SK-N-SH (cell line): Measurements from ENCODE around the gene SSTR4. TPM values are rescaled to one million over a fixed set of nuclear protein-coding genes. Genes with fewer than 3 reads are reported as not detected.

ENCODE experiments used
- CTCF ChIA-PET: fragments of 300-600, 350-600 bp; formaldehyde crosslinking; extraction: SDS; loops from one replicate; lab custom pipeline; 2021; lab: Yijun Ruan, JAX
- POLR2A ChIA-PET: fragments of 350-600 bp; sonication (Branson Sonifier 250); formaldehyde crosslinking; extraction: SDS; loops from one replicate; lab custom pipeline; 2020; ENCODE audit warnings: antibody characterized with exemption, inconsistent platforms; lab: Yijun Ruan, JAX
- DNase-seq: peaks from one replicate; pipeline ENCODE4 v3.0.0; 2012
- H2AFZ ChIP-seq: fragments of 200-600 bp; sonication (generic); 2 replicates; pipeline ENCODE4 v1.8.1; 2016; ENCODE audit warnings: antibody characterized with exemption, mild to moderate bottlenecking, low read depth
- H3F3A ChIP-seq: fragments of 200-600 bp; sonication (generic); replicated peaks from 2 replicates; pipeline ENCODE3; 2016; ENCODE audit warnings: antibody characterized with exemption, mild to moderate bottlenecking; ENCODE audit not compliant: insufficient read depth
- H3K27ac ChIP-seq, 2 experiments: fragments of 200-500 bp in 1 of 2; fragments of 200-600 bp in 1 of 2; sonication (Bioruptor generic) in 1 of 2; sonication (generic), shearing (Covaris generic) in 1 of 2; 2 replicates each; pipeline versions ENCODE4 v1.5.1 to v1.6.1; 2014 to 2016; ENCODE audit warnings: low read depth in 2 of 2, inconsistent platforms in 1 of 2, low read length in 1 of 2, mild to moderate bottlenecking in 1 of 2, mixed read lengths in 1 of 2
- H3K27me3 ChIP-seq: fragments of 200-600 bp; sonication (generic), shearing (Covaris generic); 2 replicates; pipeline ENCODE4 v1.6.1; 2016; ENCODE audit warnings: mixed run types; ENCODE audit not compliant: insufficient read depth
- H3K36me3 ChIP-seq, 2 experiments: fragments of 200-500 bp in 1 of 2; fragments of 200-600 bp in 1 of 2; sonication (Bioruptor generic) in 1 of 2; sonication (generic) in 1 of 2; replicated peaks in 1 of 2; 2 replicates each; pipeline versions ENCODE3 to v1.5.1; 2014 to 2016; ENCODE audit warnings: low read length in 1 of 2, mild to moderate bottlenecking in 1 of 2; ENCODE audit not compliant: insufficient read depth in 2 of 2, control insufficient read depth in 1 of 2
- H3K4me1 ChIP-seq, 2 experiments: fragments of 200-500 bp in 1 of 2; fragments of 200-600 bp in 1 of 2; sonication (Bioruptor generic) in 1 of 2; sonication (generic), shearing (Covaris generic) in 1 of 2; 2 replicates each; pipeline versions ENCODE4 v1.5.1 to v1.6.1; 2014 to 2016; ENCODE audit warnings: low read depth in 1 of 2, low read length in 1 of 2, mixed run types in 1 of 2; ENCODE audit not compliant: insufficient read depth in 2 of 2, control insufficient read depth in 1 of 2
- H3K4me2 ChIP-seq: fragments of 200-600 bp; sonication (generic), shearing (Covaris generic); 2 replicates; pipeline ENCODE4 v1.6.1; 2017; ENCODE audit warnings: mixed run types
- H3K4me3 ChIP-seq, 2 experiments: fragments of 200-500 bp in 1 of 2; fragments of 200-600 bp in 1 of 2; sonication (Bioruptor generic) in 1 of 2; sonication (generic), shearing (Covaris generic) in 1 of 2; 2 replicates each; pipeline versions ENCODE4 v1.5.1 to v1.8.1; 2014 to 2016; ENCODE audit warnings: low read depth in 2 of 2, inconsistent platforms in 1 of 2, low read length in 1 of 2, mild to moderate bottlenecking in 1 of 2, mixed read lengths in 1 of 2, moderate library complexity in 1 of 2
- H3K79me2 ChIP-seq: fragments of 200-600 bp; sonication (generic); 2 replicates; pipeline ENCODE4 v1.8.1; 2017; ENCODE audit warnings: mild to moderate bottlenecking; ENCODE audit not compliant: insufficient read depth
- H3K9ac ChIP-seq: fragments of 200-600 bp; sonication (generic); 2 replicates; pipeline ENCODE4 v1.6.1; 2017; ENCODE audit warnings: mixed run types
- H3K9me2 ChIP-seq: fragments of 200-600 bp; sonication (generic); 2 replicates; pipeline ENCODE4 v1.6.1; 2017; ENCODE audit warnings: mixed run types
- H3K9me3 ChIP-seq: fragments of 200-600 bp; sonication (generic); 2 replicates; pipeline ENCODE4 v1.6.1; 2017; ENCODE audit warnings: mixed run types, mild to moderate bottlenecking, moderate library complexity
- H4K20me1 ChIP-seq: fragments of 200-600 bp; sonication (generic); 2 replicates; pipeline ENCODE4 v1.6.1; 2017; ENCODE audit warnings: mild to moderate bottlenecking, mixed run types; ENCODE audit not compliant: insufficient read depth
- ELF1 ChIP-seq: IDR thresholded peaks from 2 replicates; pipeline ENCODE4 v1.4.0; 2012
- FOSL2 ChIP-seq: IDR thresholded peaks from 2 replicates; pipeline ENCODE4 v1.4.0; 2012; ENCODE audit warnings: low read depth, mild to moderate bottlenecking, moderate library complexity, borderline replicate concordance
- GABPA ChIP-seq: IDR thresholded peaks from 2 replicates; pipeline ENCODE4 v1.4.0; 2012; ENCODE audit warnings: low read depth, mild to moderate bottlenecking
- GATA2 ChIP-seq: sonication (generic); formaldehyde crosslinking; IDR thresholded peaks from 2 replicates; pipeline ENCODE4 v1.5.0; 2020; ENCODE audit warnings: mild to moderate bottlenecking, missing genetic modification reagents
- MAX ChIP-seq: IDR thresholded peaks from 2 replicates; pipeline ENCODE4 v1.4.0; 2012; ENCODE audit warnings: low read depth
- MEF2A ChIP-seq: IDR thresholded peaks from 2 replicates; pipeline ENCODE4 v1.4.0; 2012; ENCODE audit warnings: low read depth, borderline replicate concordance
- MXI1 ChIP-seq: IDR thresholded peaks from 2 replicates; pipeline ENCODE4 v1.6.1; 2012; ENCODE audit warnings: mild to moderate bottlenecking, low read depth, low read length, improper control_type of control experiment
- NFIC ChIP-seq: IDR thresholded peaks from 2 replicates; pipeline ENCODE4 v1.4.0; 2012; ENCODE audit warnings: borderline replicate concordance
- PBX3 ChIP-seq: IDR thresholded peaks from 2 replicates; pipeline ENCODE4; 2012
- RCOR1 ChIP-seq: fragments of 150-350 bp; IDR thresholded peaks from 2 replicates; pipeline ENCODE4 v1.6.1; 2017; ENCODE audit warnings: antibody characterized with exemption, low read length
- RXRA ChIP-seq: IDR thresholded peaks from 2 replicates; pipeline ENCODE4 v1.4.0; 2012; ENCODE audit warnings: low read depth, mild to moderate bottlenecking, borderline replicate concordance
- SIN3A ChIP-seq: IDR thresholded peaks from 2 replicates; pipeline ENCODE4 v1.6.1; 2012; ENCODE audit warnings: low read depth, mild to moderate bottlenecking, low read length, moderate library complexity, borderline replicate concordance
- TAF1 ChIP-seq: IDR thresholded peaks from 2 replicates; pipeline ENCODE4 v1.6.1; 2012; ENCODE audit warnings: low read depth, mild to moderate bottlenecking, low read length, moderate library complexity, borderline replicate concordance
- USF1 ChIP-seq: IDR thresholded peaks from 2 replicates; pipeline ENCODE4 v1.4.0; 2012; ENCODE audit warnings: low read depth, borderline replicate concordance
- USF2 ChIP-seq: fragments of 150-350 bp; IDR thresholded peaks from 2 replicates; pipeline ENCODE4 v1.6.1; 2017; ENCODE audit warnings: antibody characterized with exemption, low read length, low read depth, borderline replicate concordance
- WGBS: methylation state at CpG from one replicate; pipeline ENCODE4 v1.1.6; 2017; ENCODE audit warnings: low lambda C conversion rate; 5-methylcytosine and 5-hydroxymethylcytosine counted together
- polyA plus RNA-seq, 3 experiments: library from polyadenylated mRNA; depleted of rRNA; stranded (reverse); fragments of >200 nt; gene quantifications; 2 replicates each; pipeline ENCODE4 v1.2.3, GENCODE V29; 2012
- TF ChIP-seq, protein P1 (sequence below): fragments of 200-600 bp; sonication (generic); IDR thresholded peaks from 2 replicates; pipeline ENCODE4 v1.6.1; 2017; ENCODE audit warnings: antibody characterized with exemption, mild to moderate bottlenecking, moderate library complexity
- TF ChIP-seq, protein P2 (sequence below): fragments of 150-350 bp; IDR thresholded peaks from 2 replicates; pipeline ENCODE4 v1.6.1; 2016; ENCODE audit warnings: mild to moderate bottlenecking, low read depth, low read length

SSTR4 gene
- polyA plus RNA-seq, 1 of the 3 experiments (the other 2 are of a cell fraction) = not detected

DNA sequence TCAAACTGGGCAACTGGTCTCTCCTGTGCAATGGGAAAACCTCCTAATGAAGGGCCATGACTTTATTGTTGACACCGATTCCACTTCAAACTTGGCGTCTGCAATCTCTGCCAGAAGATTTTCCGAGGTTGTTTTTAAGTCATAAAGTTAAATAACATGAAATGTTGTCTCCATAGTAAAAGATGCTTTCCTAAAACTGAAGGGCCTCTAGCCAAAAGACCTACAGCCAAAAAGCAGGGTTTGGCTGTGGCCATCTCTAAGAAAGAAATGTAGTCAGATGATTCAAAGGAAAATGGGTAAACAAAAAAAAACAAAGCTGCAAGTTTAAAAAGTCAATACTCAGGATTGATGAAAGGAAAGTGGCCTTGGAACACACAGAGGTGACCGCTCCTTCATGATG is 36.9 kb downstream of the SSTR4 start:
- Histone ChIP-seq H3K4me1 (no peaks in the 10 kb centered on the region), H3K4me3 (no peak overlapping the region), H3F3A (no peaks in the 10 kb centered on the region), H3K79me2 (no peaks in the 10 kb centered on the region), H3K9me3 (no peaks in the 10 kb centered on the region), H3K9me2 (no peaks in the 10 kb centered on the region), H2AFZ (no peak overlapping the region), H4K20me1 (no peaks in the 10 kb centered on the region), H3K4me2 (no peak overlapping the region), H3K27me3 (peaks cover 31% of the 10 kb centered on the region; the same call in 1 of the 2 replicates), H3K9ac (no peak overlapping the region), H3K36me3 (no peaks in the 10 kb centered on the region), H3K27ac (no peak overlapping the region)
- no peak for TF ChIP-seq RXRA
- no peak for TF ChIP-seq MXI1
- no peak for TF ChIP-seq GATA2 (CRISPR knock-in tag)
- TF ChIP-seq RCOR1 = no peak
- no peak for TF ChIP-seq SIN3A
- TF ChIP-seq MEF2A = no peak
- no peak for TF ChIP-seq ELF1
- TF ChIP-seq USF1 = no peak
- TF ChIP-seq FOSL2 = no peak
- TF ChIP-seq, protein P1, sequence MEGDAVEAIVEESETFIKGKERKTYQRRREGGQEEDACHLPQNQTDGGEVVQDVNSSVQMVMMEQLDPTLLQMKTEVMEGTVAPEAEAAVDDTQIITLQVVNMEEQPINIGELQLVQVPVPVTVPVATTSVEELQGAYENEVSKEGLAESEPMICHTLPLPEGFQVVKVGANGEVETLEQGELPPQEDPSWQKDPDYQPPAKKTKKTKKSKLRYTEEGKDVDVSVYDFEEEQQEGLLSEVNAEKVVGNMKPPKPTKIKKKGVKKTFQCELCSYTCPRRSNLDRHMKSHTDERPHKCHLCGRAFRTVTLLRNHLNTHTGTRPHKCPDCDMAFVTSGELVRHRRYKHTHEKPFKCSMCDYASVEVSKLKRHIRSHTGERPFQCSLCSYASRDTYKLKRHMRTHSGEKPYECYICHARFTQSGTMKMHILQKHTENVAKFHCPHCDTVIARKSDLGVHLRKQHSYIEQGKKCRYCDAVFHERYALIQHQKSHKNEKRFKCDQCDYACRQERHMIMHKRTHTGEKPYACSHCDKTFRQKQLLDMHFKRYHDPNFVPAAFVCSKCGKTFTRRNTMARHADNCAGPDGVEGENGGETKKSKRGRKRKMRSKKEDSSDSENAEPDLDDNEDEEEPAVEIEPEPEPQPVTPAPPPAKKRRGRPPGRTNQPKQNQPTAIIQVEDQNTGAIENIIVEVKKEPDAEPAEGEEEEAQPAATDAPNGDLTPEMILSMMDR = no peak
- TF ChIP-seq PBX3 = no peak
- TF ChIP-seq GABPA = no peak
- TF ChIP-seq TAF1 = no peak
- no peak for TF ChIP-seq MAX
- TF ChIP-seq, protein P2, sequence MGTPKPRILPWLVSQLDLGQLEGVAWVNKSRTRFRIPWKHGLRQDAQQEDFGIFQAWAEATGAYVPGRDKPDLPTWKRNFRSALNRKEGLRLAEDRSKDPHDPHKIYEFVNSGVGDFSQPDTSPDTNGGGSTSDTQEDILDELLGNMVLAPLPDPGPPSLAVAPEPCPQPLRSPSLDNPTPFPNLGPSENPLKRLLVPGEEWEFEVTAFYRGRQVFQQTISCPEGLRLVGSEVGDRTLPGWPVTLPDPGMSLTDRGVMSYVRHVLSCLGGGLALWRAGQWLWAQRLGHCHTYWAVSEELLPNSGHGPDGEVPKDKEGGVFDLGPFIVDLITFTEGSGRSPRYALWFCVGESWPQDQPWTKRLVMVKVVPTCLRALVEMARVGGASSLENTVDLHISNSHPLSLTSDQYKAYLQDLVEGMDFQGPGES = no peak
- TF ChIP-seq USF2 = no peak
- TF ChIP-seq NFIC = no peak
- DNase-seq = no peak
- POLR2A ChIA-PET = no interaction called here
- WGBS = 14% methylated on average over 4 of the region's 4 CpGs
- CTCF ChIA-PET = interaction anchor here (0.7 kb wide), 1 partner anchor 674 kb away, joined by 3 read pairs; no protein-coding TSS in a partner anchor
